Measurements from ENCODE around the gene MPG.
A peak's percentile ranks its signal among the peaks of the same experiment; 100 is the strongest.

Gene MPG

GRCh38 chr16:75580-76501 lies 2.2 kb upstream of the MPG start:
- no peak for DNase-seq (ENCODE audit: low read depth)
- no peak overlapping the region for H3K4me3 ChIP-seq (ENCODE audit: low read depth, low read length)
- no peak for TF ChIP-seq CTCF (IDR thresholded peaks at IDR 0.05; ENCODE audit: control insufficient read depth, extremely low read depth, insufficient read depth)

GRCh38 chr16:76535-77272 lies 1.3 kb upstream of the MPG start:
- TF ChIP-seq CTCF (IDR thresholded peaks at IDR 0.05; ENCODE audit: control insufficient read depth, extremely low read depth, insufficient read depth), result no peak
- no peak overlapping the region; the same call in 1 of the 2 replicates for H3K4me3 ChIP-seq (ENCODE audit: low read depth, low read length)
- no peak for DNase-seq (ENCODE audit: low read depth)

- DNase-seq (ENCODE audit: low read depth), result no peak
- H3K4me3 ChIP-seq (ENCODE audit: low read depth, low read length), result peak overlapping the region; percentile 74
Observed at GRCh38 chr16:77273-77806, 685 bp upstream of the MPG start.

GRCh38 chr16:78444-79150 lies 572 bp downstream of the MPG start:
- peak overlapping the region; percentile 74 for H3K4me3 ChIP-seq (ENCODE audit: low read depth, low read length)
- no peak for DNase-seq (ENCODE audit: low read depth)
- TF ChIP-seq CTCF (IDR thresholded peaks at IDR 0.05; ENCODE audit: control insufficient read depth, extremely low read depth, insufficient read depth), result no peak

More at GRCh38 chr16:77273-77806, 685 bp upstream of the MPG start:
- no peak for TF ChIP-seq CTCF (IDR thresholded peaks at IDR 0.05; ENCODE audit: control insufficient read depth, extremely low read depth, insufficient read depth)

GRCh38 chr16:79151-80054 lies 1.4 kb downstream of the MPG start:
- peak overlapping the region; percentile 74 for H3K4me3 ChIP-seq (ENCODE audit: low read depth, low read length)

More at GRCh38 chr16:79151-80054, 1.4 kb downstream of the MPG start:
- DNase-seq (ENCODE audit: low read depth), result no peak
- no peak for TF ChIP-seq CTCF (IDR thresholded peaks at IDR 0.05; ENCODE audit: control insufficient read depth, extremely low read depth, insufficient read depth)
